HG03064 (cell line): Measurements from ENCODE around the gene APOE.
A peak's percentile ranks its signal among the peaks of the same experiment; 100 is the strongest.
"Not testable (repeated sequence)": the region's sequence is repeated elsewhere in the genome, so short reads cannot be mapped to it uniquely, and the experiment has no call there.

Experiments
- ATAC-seq: cut with Tn5 transposase; IDR thresholded peaks from one replicate; pipeline ENCODE4 v1.9.1; 2021; ENCODE audit warnings: low read depth; ENCODE audit not compliant: unreplicated experiment

The APOE gene

DNA sequence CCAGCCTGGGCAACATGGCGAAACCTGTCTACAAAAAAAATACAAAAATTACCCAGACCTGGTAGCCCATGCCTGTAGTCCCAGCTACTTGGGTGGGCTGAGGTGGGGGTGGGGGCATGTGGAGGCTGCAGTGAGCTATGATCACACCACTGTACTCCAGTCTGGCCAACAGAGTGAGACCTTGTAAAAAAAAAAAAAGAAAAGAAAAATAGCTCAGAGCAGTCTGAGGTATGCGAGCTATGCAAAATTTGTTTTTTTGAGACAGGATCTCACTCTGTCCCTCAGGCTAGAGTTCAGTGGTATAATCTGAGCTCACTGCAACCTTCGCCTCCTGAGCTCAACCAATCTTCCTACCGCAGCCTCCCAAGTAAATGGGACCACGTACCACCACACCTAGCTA lies 21.7 kb upstream of the APOE start:
- ATAC-seq: no peak

DNA sequence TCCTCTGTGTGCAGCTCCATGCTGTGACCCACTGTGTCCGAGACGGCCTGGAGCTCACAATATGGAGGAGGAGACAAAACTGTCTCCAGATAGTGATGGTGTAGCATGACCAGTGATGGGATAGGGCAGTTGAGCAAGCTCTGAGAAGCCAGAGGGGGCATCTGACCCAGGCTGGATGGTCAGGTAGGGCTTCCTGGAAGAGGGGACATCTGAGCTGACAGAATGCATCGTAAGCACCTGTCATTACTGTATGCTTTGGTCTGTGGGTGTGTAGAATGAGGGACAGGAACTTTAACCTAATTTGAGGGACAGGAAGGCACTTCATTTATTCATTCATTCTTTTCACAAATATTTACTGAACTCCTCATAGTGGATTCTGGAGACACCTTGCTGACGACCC lies 21.0 kb upstream of the APOE start:
- no peak for ATAC-seq

DNA sequence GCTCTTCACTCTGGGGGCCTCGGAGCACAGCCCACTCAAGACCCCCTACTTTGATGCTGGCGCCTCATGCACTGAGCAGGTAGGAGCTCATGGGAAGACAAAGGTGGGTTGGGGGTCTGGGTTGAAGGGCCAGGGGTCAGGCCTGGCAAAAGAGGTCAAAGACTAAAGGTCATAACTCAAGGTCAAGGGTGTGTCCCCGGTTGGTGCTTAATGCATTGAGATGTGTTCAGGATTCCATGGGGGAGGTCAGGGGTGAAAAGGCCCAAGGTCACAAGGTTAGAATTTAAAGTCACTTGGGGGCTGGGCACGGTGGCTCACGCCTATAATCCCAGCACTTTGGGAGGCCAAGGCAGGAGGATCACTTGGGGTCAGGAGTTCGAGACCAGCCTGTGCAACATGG lies 19.5 kb upstream of the APOE start:
- ATAC-seq: no peak

DNA sequence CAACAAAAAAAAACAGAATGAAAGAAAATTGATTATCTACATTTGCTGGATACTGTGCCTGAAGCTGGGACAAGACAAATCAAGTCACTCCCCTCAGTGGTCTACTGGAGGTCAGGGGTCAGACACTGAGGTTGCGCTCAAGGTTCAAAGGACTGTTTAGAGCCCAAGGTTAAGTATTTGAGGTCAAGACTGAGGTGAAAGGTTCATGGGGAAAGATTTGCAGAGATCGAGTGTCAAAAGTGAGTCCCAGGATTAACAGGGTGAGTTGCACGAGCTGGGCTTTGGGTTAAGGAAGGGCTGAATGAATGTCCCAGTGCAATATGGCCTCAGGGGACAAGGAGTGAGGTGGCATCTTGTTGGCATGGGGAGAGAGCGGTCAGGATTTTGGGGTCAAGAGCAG lies 17.9 kb upstream of the APOE start:
- ATAC-seq: no peak

DNA sequence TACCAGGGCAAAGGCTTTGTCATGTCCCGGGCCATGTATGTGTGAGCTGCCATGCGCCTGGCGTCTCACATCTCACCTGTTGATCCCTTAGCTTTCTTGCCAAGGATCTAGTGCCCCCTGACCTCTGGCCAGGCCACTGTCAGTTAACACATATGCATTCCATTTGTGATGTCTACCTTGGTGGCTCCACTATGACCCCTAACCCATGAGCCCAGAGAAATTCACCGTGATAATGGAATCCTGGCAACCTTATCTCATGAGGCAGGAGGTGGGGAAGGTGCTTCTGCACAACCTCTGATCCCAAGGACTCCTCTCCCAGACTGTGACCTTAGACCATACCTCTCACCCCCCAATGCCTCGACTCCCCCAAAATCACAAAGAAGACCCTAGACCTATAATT lies 17.3 kb upstream of the APOE start:
- not testable (repeated sequence) for ATAC-seq

DNA sequence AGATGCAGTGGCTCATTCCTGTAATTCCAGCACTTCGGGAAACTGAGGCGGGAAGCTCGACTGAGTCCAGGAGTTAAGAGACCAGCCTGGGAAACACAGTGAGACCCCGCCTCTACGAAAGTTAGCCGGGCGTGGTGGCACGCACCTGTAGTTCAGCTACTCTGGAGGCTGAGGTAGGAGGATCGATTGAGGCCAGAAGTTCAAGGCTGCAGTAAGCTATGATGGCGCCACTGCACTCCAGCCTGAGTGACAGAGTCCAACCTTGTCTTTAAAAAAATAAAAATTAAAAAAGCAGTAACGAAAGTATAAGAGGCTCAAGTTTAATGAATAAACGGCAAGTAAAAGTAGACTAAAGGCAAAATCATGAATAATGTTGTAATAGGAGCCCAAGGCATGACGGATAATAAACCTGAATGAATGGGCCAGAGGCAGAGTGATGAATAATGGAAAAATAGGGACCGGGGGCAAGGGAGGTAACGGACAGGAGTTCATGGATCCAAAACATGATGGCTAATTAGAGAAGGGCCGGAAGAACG lies 15.7 kb upstream of the APOE start:
- no peak for ATAC-seq

DNA sequence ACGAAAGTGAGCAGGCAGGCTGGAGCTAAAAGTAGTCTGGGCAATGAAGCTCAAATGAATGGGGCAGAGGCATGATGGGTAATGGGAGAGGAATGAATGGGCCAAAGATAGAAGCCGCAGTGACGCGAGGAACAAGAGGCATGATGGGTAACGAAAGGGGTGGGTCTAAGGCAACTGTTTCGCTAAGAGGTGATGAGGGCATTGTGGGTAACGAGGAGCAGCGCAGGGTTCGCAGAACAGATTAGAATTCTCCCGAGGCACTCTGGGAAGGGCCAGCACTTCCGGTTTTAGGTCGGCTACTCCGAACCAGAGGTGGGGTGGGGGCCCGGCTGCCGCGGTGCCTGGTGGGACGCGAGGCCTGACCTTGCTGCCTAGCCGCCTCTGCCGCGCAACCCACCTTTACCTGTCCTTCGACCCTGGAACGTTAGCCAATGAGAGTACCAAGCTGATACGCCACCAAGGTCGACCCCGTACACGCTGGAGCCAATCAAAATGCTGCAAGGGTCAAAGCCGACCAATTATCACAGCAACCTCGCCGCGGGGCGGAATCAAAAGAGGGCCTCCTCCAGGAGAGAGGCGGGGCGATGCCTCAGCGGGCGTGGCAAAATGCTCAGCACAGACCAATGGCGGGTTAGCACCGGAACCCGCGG lies 15.1 kb upstream of the APOE start:
- peak; percentile 71 for ATAC-seq

DNA sequence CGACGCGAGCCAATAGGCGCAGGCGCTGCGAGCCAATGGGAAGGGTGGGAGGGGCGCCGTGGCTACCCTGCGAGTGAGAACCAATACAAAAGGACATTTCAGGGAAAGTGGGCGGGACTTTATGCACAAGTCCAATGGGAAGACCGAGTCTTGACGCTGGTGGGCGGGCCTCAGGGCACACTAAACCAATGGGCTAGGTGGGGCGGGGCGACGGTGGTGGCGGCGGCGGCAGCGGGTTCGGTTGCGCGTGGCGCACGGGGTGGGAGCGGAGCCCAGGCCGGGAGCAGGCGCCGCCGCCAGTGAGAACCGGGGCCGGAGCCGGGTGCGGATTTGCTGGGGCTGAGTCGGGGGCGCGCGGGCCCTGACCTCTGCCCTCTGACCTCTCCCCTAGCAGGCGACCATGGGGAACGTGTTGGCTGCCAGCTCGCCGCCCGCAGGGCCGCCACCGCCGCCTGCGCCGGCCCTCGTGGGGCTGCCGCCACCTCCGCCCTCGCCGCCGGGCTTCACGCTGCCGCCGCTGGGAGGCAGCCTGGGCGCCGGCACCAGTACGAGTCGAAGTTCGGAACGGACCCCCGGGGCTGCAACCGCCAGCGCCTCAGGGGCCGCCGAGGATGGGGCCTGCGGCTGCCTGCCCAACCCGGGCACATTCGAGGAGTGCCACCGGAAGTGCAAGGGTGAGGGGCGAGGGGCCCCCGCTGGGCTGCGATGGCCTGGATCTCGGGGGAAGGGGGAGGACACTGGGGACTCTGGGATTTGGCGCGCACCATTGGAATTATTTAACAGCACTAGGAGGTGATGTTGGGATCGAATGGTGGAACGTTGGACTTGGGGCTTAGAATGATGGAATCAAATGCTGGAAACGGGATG lies 14.3 kb upstream of the APOE start, which contains the start of gene TOMM40:
TOMM40 (plus strand) TSS at position 239 of the 867 bp plus-strand sequence; CDS start at position 401, 162 bp downstream.
- peak; percentile 56 for ATAC-seq

DNA sequence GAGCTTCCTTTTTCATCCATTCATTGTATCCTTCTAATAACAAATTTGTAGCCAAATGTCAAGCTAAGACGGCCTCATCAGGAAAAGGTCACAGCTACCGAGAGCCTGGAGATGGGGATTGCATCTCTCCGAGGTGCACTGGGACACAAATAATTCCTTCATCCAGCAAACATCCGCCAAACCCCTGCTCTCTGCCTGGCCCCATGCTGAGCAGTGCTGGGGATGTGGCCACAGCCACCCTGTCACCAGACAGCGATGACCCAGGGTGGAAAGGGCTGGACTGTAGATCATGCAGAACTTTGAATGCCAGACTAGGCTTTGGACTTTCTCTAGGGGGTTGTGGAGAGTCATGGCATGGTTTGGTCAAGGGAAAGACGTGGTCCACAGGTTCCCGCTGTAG lies 12.7 kb upstream of the APOE start:
- no peak for ATAC-seq

DNA sequence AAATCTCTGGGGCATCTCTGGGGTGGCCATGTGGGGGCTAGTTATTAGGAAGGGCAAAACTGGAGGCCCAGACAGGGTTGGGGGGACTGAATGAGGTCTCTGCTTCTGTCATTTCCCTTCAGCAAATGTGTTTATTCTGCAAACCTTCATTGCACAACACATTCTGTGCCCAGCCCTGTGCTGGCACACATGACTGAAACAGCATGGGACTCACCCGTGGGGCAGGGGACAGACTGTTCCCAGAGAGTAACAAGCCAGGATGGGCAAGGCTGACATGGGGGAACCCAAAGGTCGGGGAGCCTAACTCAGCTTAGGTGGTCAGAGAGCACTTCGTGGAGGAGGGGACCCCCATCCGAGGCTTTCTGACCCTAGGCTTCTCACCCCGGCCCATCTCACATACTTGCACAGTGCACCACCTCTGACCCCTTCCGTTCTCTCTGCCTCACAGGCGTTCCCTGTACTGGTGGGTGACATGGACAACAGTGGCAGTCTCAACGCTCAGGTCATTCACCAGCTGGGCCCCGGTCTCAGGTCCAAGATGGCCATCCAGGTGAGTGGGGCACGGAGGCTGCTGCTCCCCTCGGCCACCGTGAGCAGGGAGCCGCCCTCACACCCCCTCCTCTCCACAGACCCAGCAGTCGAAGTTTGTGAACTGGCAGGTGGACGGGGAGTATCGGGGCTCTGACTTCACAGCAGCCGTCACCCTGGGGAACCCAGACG lies 12.1 kb upstream of the APOE start:
- no peak for ATAC-seq

DNA sequence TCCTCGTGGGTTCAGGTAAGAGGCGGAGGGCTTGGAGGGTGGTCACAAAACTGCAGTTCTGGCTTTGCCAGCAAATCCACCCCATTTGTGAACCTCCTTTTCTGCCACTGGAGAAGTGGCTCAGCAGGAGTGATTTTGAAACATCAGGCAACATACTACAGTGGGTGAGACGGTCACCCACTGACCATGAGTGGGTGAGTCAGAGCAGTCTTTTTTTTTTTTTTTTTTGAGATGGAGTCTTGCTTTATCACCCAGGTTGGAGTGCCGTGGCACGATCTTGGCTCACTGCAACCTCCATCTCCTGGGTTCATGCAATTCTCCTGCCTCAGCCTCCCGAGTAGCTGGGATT lies 11.6 kb upstream of the APOE start:
- no peak for ATAC-seq

DNA sequence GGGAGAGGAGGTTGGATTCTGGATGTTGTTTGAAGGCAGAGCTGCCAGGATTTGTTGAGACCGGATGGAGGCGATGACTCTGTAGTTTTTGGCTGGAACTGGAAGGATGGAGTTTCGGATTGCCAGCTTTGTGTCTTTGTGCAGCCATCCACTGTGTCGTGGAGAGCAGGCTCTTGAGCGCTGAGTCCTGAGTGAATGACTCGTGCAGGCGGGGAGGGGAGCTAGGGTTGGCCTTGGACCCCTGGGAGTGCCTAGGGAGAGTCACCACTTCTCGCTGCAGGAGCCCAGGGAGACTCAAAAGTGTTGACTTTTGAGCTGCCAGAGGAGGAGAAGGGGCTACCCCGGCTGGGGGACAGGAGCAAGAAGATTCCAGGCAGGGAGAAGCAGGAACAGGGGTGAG lies 10.7 kb upstream of the APOE start:
- ATAC-seq: no peak

DNA sequence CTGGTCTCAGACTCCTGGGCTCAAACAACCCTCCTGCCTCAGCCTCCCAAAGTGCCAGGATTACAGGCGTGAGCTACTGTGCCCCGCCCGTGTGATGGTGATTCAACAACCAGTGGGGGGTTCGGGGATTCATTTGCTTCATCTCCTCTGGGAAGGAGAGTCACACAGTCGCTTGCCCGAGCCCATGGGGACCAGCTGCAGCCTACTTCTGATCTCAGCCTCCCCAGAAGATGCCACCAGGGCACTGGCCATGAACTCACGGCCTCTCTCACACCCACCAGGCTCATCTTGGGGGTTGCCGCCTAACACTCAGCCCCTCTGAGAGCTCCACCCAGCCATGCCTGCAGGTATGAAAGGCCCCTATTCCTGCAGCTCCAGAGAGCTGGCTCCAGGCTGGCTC lies 7.8 kb upstream of the APOE start:
- ATAC-seq: no peak

DNA sequence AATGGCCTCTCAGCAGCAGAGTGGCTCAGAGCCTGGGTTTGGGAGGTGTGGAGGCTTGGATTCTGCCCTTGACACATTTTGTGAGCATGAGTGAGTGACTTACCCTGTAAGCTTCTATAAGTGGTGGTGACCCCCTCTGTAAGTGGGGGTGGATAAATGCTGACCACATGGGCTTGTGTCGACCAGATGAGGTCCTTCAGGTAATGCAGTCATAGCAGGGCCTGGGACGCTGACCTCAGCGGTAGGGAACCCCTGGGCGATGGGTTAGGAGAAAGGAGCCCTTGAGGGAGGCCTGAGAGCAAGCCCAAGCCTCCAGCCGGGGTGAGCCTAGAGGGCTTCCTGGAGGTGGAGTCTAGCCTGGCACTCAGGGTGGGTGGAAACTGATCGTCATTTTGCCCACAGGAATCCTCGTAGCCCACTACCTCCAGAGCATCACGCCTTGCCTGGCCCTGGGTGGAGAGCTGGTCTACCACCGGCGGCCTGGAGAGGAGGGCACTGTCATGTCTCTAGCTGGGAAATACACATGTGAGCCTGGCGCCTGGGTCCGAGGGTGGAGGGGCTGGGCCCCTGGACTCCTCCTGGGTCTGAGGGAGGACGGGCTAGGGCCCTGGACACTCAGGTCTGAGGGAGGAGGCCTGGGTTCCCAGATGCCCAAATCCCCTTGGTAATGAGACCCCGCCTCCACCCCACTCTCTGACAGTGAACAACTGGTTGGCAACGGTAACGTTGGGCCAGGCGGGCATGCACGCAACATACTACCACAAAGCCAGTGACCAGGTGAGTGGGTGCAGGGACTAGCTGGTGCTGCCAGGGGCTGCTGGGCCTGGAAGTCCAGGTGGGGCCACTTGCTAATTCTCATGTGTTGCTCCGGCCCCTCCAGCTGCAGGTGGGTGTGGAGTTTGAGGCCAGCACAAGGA lies 5.0 kb upstream of the APOE start:
- ATAC-seq: no peak

DNA sequence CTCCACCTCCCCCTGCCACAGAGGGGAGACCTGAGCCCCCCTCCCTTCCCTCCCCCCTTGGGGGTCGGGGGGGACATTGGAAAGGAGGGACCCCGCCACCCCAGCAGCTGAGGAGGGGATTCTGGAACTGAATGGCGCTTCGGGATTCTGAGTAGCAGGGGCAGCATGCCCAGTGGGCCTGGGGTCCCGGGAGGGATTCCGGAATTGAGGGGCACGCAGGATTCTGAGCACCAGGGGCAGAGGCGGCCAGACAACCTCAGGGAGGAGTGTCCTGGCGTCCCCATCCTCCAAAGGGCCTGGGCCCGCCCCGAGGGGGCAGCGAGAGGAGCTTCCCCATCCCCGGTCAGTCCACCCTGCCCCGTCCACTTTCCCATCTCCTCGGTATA lies 2.4 kb upstream of the APOE start:
- no peak for ATAC-seq

DNA sequence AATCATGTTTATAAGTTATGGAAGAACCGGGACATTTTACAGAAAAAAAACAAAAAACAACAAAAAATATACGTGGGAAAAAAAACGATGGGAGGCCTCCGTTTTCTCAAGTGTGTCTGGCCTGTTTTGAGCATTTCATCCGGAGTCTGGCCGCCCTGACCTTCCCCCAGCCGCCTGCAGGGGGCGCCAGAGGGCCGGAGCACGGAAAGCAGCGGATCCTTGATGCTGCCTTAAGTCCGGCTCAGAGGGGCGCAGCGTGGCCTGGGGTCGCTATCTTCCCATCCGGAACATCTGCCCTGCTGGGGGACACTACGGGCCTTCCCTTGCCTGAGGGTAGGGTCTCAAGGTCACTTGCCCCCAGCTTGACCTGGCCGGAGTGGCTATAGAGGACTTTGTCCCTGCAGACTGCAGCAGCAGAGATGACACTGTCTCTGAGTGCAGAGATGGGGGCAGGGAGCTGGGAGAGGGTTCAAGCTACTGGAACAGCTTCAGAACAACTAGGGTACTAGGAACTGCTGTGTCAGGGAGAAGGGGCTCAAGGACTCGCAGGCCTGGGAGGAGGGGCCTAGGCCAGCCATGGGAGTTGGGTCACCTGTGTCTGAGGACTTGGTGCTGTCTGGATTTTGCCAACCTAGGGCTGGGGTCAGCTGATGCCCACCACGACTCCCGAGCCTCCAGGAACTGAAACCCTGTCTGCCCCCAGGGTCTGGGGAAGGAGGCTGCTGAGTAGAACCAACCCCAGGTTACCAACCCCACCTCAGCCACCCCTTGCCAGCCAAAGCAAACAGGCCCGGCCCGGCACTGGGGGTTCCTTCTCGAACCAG lies 1.8 kb upstream of the APOE start:
- no peak for ATAC-seq

DNA sequence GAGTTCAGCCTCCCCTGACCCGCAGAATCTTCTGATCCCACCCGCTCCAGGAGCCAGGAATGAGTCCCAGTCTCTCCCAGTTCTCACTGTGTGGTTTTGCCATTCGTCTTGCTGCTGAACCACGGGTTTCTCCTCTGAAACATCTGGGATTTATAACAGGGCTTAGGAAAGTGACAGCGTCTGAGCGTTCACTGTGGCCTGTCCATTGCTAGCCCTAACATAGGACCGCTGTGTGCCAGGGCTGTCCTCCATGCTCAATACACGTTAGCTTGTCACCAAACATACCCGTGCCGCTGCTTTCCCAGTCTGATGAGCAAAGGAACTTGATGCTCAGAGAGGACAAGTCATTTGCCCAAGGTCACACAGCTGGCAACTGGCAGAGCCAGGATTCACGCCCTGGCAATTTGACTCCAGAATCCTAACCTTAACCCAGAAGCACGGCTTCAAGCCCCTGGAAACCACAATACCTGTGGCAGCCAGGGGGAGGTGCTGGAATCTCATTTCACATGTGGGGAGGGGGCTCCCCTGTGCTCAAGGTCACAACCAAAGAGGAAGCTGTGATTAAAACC lies 1.1 kb upstream of the APOE start:
- ATAC-seq: no peak

DNA sequence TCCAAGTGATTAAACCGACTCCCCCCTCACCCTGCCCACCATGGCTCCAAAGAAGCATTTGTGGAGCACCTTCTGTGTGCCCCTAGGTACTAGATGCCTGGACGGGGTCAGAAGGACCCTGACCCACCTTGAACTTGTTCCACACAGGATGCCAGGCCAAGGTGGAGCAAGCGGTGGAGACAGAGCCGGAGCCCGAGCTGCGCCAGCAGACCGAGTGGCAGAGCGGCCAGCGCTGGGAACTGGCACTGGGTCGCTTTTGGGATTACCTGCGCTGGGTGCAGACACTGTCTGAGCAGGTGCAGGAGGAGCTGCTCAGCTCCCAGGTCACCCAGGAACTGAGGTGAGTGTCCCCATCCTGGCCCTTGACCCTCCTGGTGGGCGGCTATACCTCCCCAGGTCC lies 2.0 kb downstream of the APOE start:
- ATAC-seq: no peak
